ENCODE results near the gene CBX4.

DNA sequence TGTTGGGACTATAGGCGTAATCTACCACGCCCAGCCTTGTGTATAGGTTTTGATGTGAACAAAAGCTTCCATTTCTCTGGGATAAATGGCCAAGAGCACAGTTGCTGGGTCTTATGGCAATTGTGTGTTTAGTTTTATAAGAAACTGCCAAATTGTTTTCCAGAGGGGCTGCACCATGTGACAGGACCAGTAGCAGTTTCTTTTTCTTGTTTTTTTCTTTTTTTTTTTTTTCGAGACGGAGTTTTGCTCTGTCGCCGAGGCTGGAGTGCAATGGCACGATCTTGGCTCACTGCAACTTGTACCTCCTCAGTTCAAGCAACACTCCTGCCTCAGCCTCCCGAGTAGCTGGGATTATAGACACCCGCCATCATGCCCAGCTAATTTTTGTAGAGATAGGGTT lies 34.3 kb upstream of the CBX4 start:
- TF ChIP-seq SMC3 (IDR thresholded peaks at IDR 0.05; ENCODE audit: low read depth, low read length): no peak
- TF ChIP-seq, protein P1, sequence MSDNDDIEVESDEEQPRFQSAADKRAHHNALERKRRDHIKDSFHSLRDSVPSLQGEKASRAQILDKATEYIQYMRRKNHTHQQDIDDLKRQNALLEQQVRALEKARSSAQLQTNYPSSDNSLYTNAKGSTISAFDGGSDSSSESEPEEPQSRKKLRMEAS (IDR thresholded peaks at IDR 0.05; ENCODE audit: low read depth): no peak
- TF ChIP-seq, protein P2, sequence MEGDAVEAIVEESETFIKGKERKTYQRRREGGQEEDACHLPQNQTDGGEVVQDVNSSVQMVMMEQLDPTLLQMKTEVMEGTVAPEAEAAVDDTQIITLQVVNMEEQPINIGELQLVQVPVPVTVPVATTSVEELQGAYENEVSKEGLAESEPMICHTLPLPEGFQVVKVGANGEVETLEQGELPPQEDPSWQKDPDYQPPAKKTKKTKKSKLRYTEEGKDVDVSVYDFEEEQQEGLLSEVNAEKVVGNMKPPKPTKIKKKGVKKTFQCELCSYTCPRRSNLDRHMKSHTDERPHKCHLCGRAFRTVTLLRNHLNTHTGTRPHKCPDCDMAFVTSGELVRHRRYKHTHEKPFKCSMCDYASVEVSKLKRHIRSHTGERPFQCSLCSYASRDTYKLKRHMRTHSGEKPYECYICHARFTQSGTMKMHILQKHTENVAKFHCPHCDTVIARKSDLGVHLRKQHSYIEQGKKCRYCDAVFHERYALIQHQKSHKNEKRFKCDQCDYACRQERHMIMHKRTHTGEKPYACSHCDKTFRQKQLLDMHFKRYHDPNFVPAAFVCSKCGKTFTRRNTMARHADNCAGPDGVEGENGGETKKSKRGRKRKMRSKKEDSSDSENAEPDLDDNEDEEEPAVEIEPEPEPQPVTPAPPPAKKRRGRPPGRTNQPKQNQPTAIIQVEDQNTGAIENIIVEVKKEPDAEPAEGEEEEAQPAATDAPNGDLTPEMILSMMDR (IDR thresholded peaks at IDR 0.05): no peak
- TF ChIP-seq CHD2 (IDR thresholded peaks at IDR 0.05; ENCODE audit: low read length, partially characterized antibody): no peak
- TF ChIP-seq, protein P3, sequence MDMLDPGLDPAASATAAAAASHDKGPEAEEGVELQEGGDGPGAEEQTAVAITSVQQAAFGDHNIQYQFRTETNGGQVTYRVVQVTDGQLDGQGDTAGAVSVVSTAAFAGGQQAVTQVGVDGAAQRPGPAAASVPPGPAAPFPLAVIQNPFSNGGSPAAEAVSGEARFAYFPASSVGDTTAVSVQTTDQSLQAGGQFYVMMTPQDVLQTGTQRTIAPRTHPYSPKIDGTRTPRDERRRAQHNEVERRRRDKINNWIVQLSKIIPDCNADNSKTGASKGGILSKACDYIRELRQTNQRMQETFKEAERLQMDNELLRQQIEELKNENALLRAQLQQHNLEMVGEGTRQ (IDR thresholded peaks at IDR 0.05; ENCODE audit: borderline replicate concordance, low read depth, low read length): no peak
- no peak for TF ChIP-seq RAD21 (IDR thresholded peaks at IDR 0.05; ENCODE audit: low read length)
- no peak for TF ChIP-seq GABPA (IDR thresholded peaks at IDR 0.05; ENCODE audit: low read depth)
- TF ChIP-seq FOXM1 (IDR thresholded peaks at IDR 0.05; ENCODE audit: low read depth): no peak

Measured in SK-N-SH (cell line).